ENCODE measurements around the gene RAPGEF2.
"Not testable (repeated sequence)": the region's sequence is repeated elsewhere in the genome, so short reads cannot be mapped to it uniquely, and the experiment has no call there.

Gene RAPGEF2

GRCh38 chr4:159374749-159375530, 272.1 kb downstream of the RAPGEF2 start:
- Mint-ChIP-seq H3K4me3 (no peak overlapping the region), H3K27ac (no peak overlapping the region), H3K27me3 (peaks cover 15% of the 10 kb centered on the region), H3K9me3 (no peaks in the 10 kb centered on the region), H3K36me3 (ENCODE audit: low read depth) (no peaks in the 10 kb centered on the region), H3K4me1 (ENCODE audit: low read depth) (peaks cover 2% of the 10 kb centered on the region)
- DNase-seq: no peak

- Mint-ChIP-seq H3K27ac (no peak overlapping the region), H3K36me3 (ENCODE audit: low read depth) (no peaks in the 10 kb centered on the region), H3K4me1 (ENCODE audit: low read depth) (no peaks in the 10 kb centered on the region), H3K9me3 (no peaks in the 10 kb centered on the region), H3K4me3 (no peak overlapping the region), H3K27me3 (peaks cover 21% of the 10 kb centered on the region)
- DNase-seq: no peak
Measured at GRCh38 chr4:159376289-159376688, 273.4 kb downstream of the RAPGEF2 start.

- no peaks in the 10 kb centered on the region for H3K36me3 Mint-ChIP-seq (ENCODE audit: low read depth)
- no peaks in the 10 kb centered on the region for H3K9me3 Mint-ChIP-seq
- no peak overlapping the region for H3K27ac Mint-ChIP-seq
- no peaks in the 10 kb centered on the region for H3K4me1 Mint-ChIP-seq (ENCODE audit: low read depth)
- H3K4me3 Mint-ChIP-seq: no peak overlapping the region
- DNase-seq: no peak
- H3K27me3 Mint-ChIP-seq: peaks cover 26% of the 10 kb centered on the region
Measured at GRCh38 chr4:159378056-159378616, 275.3 kb downstream of the RAPGEF2 start.

- H3K27ac Mint-ChIP-seq: not testable (repeated sequence)
- H3K27me3 Mint-ChIP-seq: peaks cover 26% of the 10 kb centered on the region
Measured at GRCh38 chr4:159379064-159379463, 276.2 kb downstream of the RAPGEF2 start.

DNA sequence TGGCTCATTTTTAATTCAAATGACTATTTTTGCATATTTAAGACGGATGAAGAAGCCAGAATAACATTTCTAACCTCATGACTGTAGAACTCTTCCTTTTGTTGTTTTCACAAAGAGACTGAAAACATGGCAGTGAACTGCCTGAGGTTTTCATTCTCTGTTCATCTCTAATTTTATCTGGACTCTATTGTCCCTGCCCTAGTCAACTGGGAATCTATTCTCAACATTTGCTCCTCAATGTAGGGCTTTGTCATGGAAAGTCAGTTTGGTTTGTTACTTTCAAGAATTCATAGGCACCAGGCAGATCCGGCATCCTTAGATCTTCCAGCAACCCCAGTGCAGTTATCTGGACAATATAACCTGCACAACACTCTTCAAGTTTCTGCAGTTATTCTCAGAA, 277.0 kb downstream of the RAPGEF2 start:
- Mint-ChIP-seq H3K27me3 (peaks cover 31% of the 10 kb centered on the region), H3K4me3 (no peak overlapping the region), H3K27ac (no peak overlapping the region), H3K4me1 (ENCODE audit: low read depth) (no peaks in the 10 kb centered on the region), H3K9me3 (no peaks in the 10 kb centered on the region), H3K36me3 (ENCODE audit: low read depth) (no peaks in the 10 kb centered on the region)
- DNase-seq: no peak

More at GRCh38 chr4:159379064-159379463, 276.2 kb downstream of the RAPGEF2 start:
- not testable (repeated sequence) for H3K4me3 Mint-ChIP-seq; H3K9me3 Mint-ChIP-seq; H3K36me3 Mint-ChIP-seq (ENCODE audit: low read depth); DNase-seq; H3K4me1 Mint-ChIP-seq (ENCODE audit: low read depth)

GRCh38 chr4:159382856-159383561, 280.1 kb downstream of the RAPGEF2 start:
- Mint-ChIP-seq H3K4me1 (ENCODE audit: low read depth) (no peaks in the 10 kb centered on the region), H3K27me3 (peaks cover 48% of the 10 kb centered on the region), H3K36me3 (ENCODE audit: low read depth) (no peaks in the 10 kb centered on the region), H3K4me3 (no peak overlapping the region), H3K27ac (no peak overlapping the region), H3K9me3 (no peaks in the 10 kb centered on the region)
- DNase-seq: no peak

GRCh38 chr4:159383562-159383931, 280.7 kb downstream of the RAPGEF2 start:
- H3K27ac Mint-ChIP-seq: no peak overlapping the region

GRCh38 chr4:159384017-159384416, 281.1 kb downstream of the RAPGEF2 start:
- Mint-ChIP-seq H3K9me3 (peaks cover 4% of the 10 kb centered on the region), H3K27me3 (peaks cover 52% of the 10 kb centered on the region), H3K27ac (no peak overlapping the region), H3K4me3 (no peak overlapping the region), H3K36me3 (ENCODE audit: low read depth) (no peaks in the 10 kb centered on the region), H3K4me1 (ENCODE audit: low read depth) (no peaks in the 10 kb centered on the region)
- DNase-seq: no peak

More at GRCh38 chr4:159383562-159383931, 280.7 kb downstream of the RAPGEF2 start:
- no peak for DNase-seq
- Mint-ChIP-seq H3K36me3 (ENCODE audit: low read depth) (no peaks in the 10 kb centered on the region), H3K9me3 (peaks cover 4% of the 10 kb centered on the region), H3K4me3 (no peak overlapping the region), H3K27me3 (peaks cover 53% of the 10 kb centered on the region), H3K4me1 (ENCODE audit: low read depth) (no peaks in the 10 kb centered on the region)

DNA sequence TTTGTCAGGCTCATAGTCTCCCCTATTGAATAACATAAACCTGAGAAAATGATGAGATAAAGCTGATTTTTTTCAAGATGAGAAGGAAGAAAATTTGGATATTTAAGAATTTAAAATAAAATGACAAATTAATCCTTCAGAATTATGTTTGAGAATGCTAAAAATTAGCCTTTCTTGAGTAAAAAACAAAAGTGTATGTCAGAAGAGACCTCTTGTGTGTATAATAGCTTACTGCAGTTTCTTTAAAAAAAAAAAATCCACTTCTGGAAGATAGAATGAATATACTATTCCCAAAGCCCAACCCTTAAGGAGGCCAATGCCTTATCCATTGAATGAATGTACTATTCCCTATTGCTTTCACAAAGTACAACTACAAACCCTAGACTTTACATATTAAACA, 281.8 kb downstream of the RAPGEF2 start:
- Mint-ChIP-seq H3K9me3 (peaks cover 4% of the 10 kb centered on the region), H3K36me3 (ENCODE audit: low read depth) (no peaks in the 10 kb centered on the region), H3K27me3 (peaks cover 52% of the 10 kb centered on the region), H3K27ac (no peak overlapping the region), H3K4me1 (ENCODE audit: low read depth) (no peaks in the 10 kb centered on the region), H3K4me3 (no peak overlapping the region)
- DNase-seq: no peak

- Mint-ChIP-seq H3K4me3 (no peak overlapping the region), H3K27ac (no peak overlapping the region)
Measured at GRCh38 chr4:159386620-159387019, 283.7 kb downstream of the RAPGEF2 start.

DNA sequence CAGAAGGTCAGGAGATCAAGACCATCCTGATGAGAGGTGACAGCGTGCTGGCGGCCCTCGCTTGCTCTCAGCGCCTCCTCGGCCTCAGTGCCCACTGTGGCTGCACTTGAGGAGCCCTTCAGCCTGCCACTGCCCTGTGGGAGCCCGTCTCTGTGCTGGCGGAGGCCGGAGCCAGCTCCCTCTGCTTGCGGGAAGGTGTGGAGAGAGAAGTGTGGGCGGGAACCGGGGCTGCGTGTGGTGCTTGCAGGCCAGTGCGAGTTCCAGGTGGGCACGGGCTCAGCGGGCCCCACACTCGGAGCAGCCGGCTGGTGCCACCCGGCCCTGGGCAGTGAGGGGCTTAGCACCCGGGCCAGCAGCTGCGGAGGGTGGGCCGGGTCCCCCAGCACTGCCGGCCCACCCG, 286.9 kb downstream of the RAPGEF2 start:
- no peak for DNase-seq
- Mint-ChIP-seq H3K27ac (no peak overlapping the region), H3K9me3 (peaks cover 4% of the 10 kb centered on the region), H3K36me3 (ENCODE audit: low read depth) (no peaks in the 10 kb centered on the region), H3K27me3 (peaks cover 30% of the 10 kb centered on the region), H3K4me3 (no peak overlapping the region), H3K4me1 (ENCODE audit: low read depth) (peaks cover 6% of the 10 kb centered on the region)

More at GRCh38 chr4:159386620-159387019, 283.7 kb downstream of the RAPGEF2 start:
- peaks cover 37% of the 10 kb centered on the region for H3K27me3 Mint-ChIP-seq
- H3K4me1 Mint-ChIP-seq (ENCODE audit: low read depth): peaks cover 6% of the 10 kb centered on the region
- no peak for DNase-seq
- no peaks in the 10 kb centered on the region for H3K36me3 Mint-ChIP-seq (ENCODE audit: low read depth)
- H3K9me3 Mint-ChIP-seq: peaks cover 4% of the 10 kb centered on the region

- Mint-ChIP-seq H3K4me1 (ENCODE audit: low read depth) (peaks cover 6% of the 10 kb centered on the region), H3K27ac (no peak overlapping the region), H3K4me3 (no peak overlapping the region), H3K27me3 (peaks cover 21% of the 10 kb centered on the region), H3K9me3 (peaks cover 4% of the 10 kb centered on the region), H3K36me3 (ENCODE audit: low read depth) (no peaks in the 10 kb centered on the region)
- no peak for DNase-seq
Measured at GRCh38 chr4:159390648-159391047, 287.8 kb downstream of the RAPGEF2 start.

GRCh38 chr4:159395693-159396092, 292.8 kb downstream of the RAPGEF2 start:
- Mint-ChIP-seq H3K4me3 (no peak overlapping the region), H3K9me3 (no peaks in the 10 kb centered on the region), H3K4me1 (ENCODE audit: low read depth) (peaks cover 3% of the 10 kb centered on the region), H3K36me3 (ENCODE audit: low read depth) (no peaks in the 10 kb centered on the region), H3K27ac (no peak overlapping the region), H3K27me3 (peaks cover 10% of the 10 kb centered on the region)
- DNase-seq: no peak

DNA sequence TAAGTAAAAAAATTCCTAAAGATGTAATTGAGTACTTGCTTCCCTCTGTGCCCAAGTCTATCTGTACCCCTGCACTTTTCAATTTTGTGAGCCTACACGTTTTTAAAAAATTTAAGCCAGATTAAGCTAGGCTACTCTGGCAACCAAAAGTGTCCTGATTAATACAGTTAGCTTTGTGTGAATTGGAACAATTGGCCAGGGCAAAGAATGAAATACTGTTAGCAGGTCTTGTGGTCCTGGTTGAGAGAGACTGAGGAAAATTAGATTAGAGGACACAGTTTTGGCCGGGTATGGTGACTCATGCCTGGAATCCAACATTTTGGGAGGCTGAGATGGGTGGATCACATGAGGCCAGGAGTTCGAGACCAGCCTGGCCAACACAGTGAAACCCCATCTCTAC, 293.3 kb downstream of the RAPGEF2 start:
- H3K4me3 Mint-ChIP-seq: no peak overlapping the region
- H3K27ac Mint-ChIP-seq: no peak overlapping the region
- H3K27me3 Mint-ChIP-seq: peaks cover 14% of the 10 kb centered on the region
- H3K4me1 Mint-ChIP-seq (ENCODE audit: low read depth): peaks cover 2% of the 10 kb centered on the region
- DNase-seq: no peak
- no peaks in the 10 kb centered on the region for H3K9me3 Mint-ChIP-seq
- no peaks in the 10 kb centered on the region for H3K36me3 Mint-ChIP-seq (ENCODE audit: low read depth)

DNA sequence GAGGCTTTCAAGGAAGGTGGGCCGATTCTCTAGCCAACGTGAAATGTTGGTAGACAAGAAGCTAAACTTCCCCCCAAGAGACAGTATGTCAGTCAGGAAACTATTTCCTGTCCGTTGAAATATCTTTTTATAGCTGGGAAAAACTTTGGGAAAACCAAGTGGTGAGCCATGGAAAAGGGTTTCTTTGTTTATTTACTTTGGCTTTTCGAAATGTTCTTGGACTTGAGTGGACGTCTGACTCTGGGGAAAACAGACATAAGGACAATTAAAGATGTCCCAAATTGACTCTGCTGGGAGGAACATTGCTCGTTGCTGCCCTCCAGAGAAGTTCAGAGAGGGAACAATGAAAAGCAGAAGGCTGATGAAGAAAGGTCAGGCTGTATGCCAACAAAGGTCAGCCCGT, 295.4 kb downstream of the RAPGEF2 start:
- H3K27ac Mint-ChIP-seq: no peak overlapping the region
- no peaks in the 10 kb centered on the region for H3K36me3 Mint-ChIP-seq (ENCODE audit: low read depth)
- peaks cover 23% of the 10 kb centered on the region for H3K27me3 Mint-ChIP-seq
- peaks cover 2% of the 10 kb centered on the region for H3K4me1 Mint-ChIP-seq (ENCODE audit: low read depth)
- no peaks in the 10 kb centered on the region for H3K9me3 Mint-ChIP-seq
- H3K4me3 Mint-ChIP-seq: no peak overlapping the region
- DNase-seq: no peak

Data from activated T-cell treated with anti-CD3 and anti-CD28 coated beads, Interleukin-2, amount 50 U/mL, for 24 hours (primary cell).